Measurements from ENCODE around the gene PCGF3. TPM values are rescaled to one million over a fixed set of nuclear protein-coding genes. Genes with fewer than 3 reads are reported as not detected.

PCGF3 gene, protein sequence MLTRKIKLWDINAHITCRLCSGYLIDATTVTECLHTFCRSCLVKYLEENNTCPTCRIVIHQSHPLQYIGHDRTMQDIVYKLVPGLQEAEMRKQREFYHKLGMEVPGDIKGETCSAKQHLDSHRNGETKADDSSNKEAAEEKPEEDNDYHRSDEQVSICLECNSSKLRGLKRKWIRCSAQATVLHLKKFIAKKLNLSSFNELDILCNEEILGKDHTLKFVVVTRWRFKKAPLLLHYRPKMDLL
- 15.4 to 22.5 TPM (median 19.0 TPM) in 5 replicates for total RNA-seq (2022; extraction: Qiagen RNA extraction)

DNA sequence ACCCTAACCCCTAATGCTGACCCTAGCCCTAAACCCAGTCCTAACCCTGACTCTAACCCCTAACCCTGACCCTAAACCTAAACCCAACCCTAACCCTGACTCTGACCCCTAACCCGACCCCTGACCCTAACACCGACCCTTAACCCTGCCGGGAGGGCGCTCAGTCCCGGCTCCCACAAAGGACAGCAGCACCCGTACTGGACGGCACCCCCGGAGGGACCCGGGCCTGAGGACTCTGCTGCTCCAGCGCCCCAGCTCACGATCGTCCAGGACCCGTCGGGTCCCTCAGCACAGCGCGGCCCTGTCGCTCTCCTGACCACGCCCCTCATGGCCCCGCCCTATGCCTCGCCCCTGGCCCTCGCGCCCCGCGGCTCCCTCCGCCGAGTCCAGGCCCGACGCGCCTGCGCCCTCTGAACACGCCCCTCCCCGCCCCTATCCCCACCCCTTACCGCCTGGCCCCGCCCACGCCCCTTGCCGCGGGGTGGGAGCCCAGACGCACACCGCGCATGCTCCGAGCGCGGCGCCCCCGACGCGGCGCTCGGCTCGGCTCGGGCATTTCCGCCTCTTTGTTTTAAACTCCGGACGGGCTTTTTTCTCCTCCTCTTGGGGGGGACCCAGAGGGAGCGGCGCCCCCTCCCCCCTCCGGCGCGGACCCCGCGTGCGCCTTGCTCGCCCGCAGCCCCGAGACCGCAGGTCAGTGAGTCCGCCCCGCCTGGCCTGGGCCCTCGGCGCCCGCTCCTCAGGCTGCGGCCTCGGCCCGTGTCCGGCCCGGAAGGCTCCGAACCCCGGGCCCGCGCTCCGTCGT lies at the start of gene PCGF3:
TSS of gene PCGF3 (plus strand) at position 555 of the 805 bp plus-strand sequence. CDS start 27,849 bp downstream, outside the sequence.

DNA sequence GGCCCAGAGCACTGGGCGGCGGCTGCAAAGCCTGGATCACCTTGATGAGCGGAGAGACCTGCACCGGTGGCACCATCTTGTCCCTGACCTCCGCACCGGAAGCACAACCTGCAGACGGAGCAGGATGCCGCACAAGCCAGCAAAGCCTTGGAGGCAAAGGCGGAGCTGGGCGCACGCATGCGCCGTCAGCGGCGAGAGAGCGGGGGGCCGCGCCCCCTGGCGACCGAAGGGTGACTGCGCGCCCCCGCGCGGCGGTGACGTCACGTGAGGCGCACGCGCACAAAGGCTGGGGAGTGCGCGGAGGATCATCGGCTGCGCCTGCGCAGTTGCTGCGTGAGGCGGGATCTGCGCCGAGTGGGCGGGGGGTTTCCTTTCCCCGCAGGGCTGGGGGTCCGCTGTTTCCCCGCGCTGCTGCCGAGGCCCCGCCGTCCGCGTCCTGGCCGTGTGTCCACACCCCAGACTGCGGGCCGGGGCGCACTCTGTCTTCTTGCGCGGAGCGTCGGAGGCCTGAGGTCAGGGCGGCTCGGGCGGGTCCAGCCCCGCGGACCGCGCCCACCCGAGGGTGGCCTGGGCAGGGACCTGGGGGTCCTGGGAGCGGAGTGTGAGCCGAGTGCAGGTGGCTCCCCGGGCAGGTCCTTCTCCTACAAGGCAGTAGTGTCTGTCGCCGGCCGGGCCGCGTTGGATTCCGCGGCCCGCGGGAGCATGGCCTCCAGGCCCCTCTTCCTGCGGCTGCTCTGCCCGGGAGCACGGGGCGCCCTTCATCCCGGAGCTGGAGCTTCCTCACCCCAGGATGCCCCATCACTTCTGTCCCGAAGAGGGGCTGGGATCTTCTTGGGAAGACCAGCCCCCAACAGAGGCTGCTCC lies 31.2 kb upstream of the PCGF3 start, which contains the start of the genes ATP5ME and MYL5:
TSS of gene ATP5ME (minus strand) at position 105 of the 864 bp plus-strand sequence. CDS start at position 76, 29 bp downstream.
TSS of gene MYL5 (plus strand) at position 371 of the 864 bp plus-strand sequence. CDS start 3,485 bp downstream, outside the sequence.

DNA sequence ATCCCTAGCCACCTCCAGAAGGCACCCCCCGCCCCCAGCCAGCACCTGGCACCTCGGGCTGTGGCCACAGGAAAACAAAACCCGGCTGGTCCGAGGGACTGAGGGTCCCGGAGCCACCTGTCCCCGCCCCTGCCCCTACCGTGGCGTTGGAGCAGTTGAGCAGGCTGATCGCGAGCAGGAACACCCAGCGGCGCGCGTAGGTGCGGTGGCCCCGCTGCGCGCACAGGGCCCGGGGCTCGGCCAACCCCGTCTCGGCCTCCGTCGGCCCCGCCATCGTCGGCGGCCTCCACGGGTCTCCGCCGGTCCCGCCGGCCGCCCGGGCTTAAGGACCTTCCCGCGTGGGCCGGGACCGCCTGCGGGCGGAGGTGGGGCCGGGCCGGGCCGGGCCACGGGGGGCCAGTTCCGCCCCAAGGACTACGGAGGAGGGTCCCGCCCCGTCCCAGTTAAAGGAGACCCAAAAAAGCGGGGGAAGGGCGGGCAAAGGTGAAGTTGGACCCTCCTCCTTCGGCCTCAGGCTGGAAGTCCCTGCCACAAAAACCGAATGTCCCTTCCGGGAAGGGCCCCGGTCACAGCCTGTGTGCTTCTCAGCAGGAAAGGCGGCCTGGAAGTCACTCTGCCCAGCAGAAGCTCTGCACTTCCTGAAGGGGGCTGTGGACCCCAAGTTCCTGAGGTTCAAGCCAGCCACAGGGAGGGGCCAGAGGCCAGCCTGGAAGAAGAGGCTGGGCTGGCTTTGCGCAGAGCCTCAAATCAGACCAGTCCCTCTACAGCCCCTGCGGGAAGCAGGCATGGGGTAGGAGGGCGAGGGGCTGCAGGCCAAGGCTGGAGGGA lies 16.6 kb upstream of the PCGF3 start, which contains the start of gene SLC49A3:
TSS of gene SLC49A3 (minus strand) at position 298 of the 828 bp plus-strand sequence. CDS start at position 274, 24 bp downstream.

Other genes starting within 250 kb of the PCGF3 start
- gene ZNF721, start 206.7 kb upstream of the PCGF3 start, total RNA-seq (2022; extraction: Qiagen RNA extraction) = 12.7 to 20.2 TPM (median 13.9 TPM) in 5 replicates
- 19.6 to 28.1 TPM (median 26.5 TPM) in 5 replicates for gene PIGG, start 206.6 kb upstream of the PCGF3 start, total RNA-seq (2022; extraction: Qiagen RNA extraction)
- not detected in 5 replicates for gene TMEM271, start 129.5 kb upstream of the PCGF3 start, total RNA-seq (2022; extraction: Qiagen RNA extraction)
- 0.04 TPM in 1 of 5 replicates, not detected in the others for gene PDE6B, start 80.3 kb upstream of the PCGF3 start, total RNA-seq (2022; extraction: Qiagen RNA extraction)
- 347 to 455 TPM (median 395 TPM) in 5 replicates for gene ATP5ME, start 31.6 kb upstream of the PCGF3 start, total RNA-seq (2022; extraction: Qiagen RNA extraction)
- gene MYL5, start 31.3 kb upstream of the PCGF3 start, total RNA-seq (2022; extraction: Qiagen RNA extraction) = 8.0 to 14.8 TPM (median 12.6 TPM) in 5 replicates
- gene SLC49A3, start 16.7 kb upstream of the PCGF3 start, total RNA-seq (2022; extraction: Qiagen RNA extraction) = 0.09 to 0.28 TPM (median 0.16 TPM) in 5 replicates
- gene CPLX1, start 120.3 kb downstream of the PCGF3 start, total RNA-seq (2022; extraction: Qiagen RNA extraction) = 0.38 to 0.86 TPM (median 0.60 TPM) in 5 replicates
- gene GAK, start 226.5 kb downstream of the PCGF3 start, total RNA-seq (2022; extraction: Qiagen RNA extraction) = 34.2 to 53.3 TPM (median 52.0 TPM) in 5 replicates
- gene TMEM175, start 226.6 kb downstream of the PCGF3 start, total RNA-seq (2022; extraction: Qiagen RNA extraction) = 6.7 to 10.3 TPM (median 9.6 TPM) in 5 replicates